HepG2 (cell line): Measurements from ENCODE around the gene ADGRV1. TPM values are rescaled to one million over a fixed set of nuclear protein-coding genes. Genes with fewer than 3 reads are reported as not detected.

Experiments
- ATAC-seq: fragments of 200-7000 bp; cut with Tn5 transposase; 3 replicates; pipeline ENCODE4 v1.9.1; 2020; ENCODE audit warnings: mild to moderate bottlenecking, moderate library complexity
- BruUV-seq: library from RNA; stranded (reverse); fragments of 400-500 nt; replicated peaks from 2 replicates; lab custom pipeline; 2021; lab: Mats Ljungman, UMichigan
- CTCF ChIA-PET: fragments of 300-600 bp; formaldehyde crosslinking; extraction: SDS; loops from one replicate; lab custom pipeline; 2021; ENCODE audit warnings: low total read pairs, inconsistent platforms, low intra/inter-chr PET ratio; lab: Yijun Ruan, JAX
- POLR2A ChIA-PET: fragments of 350-600 bp; sonication (Branson Sonifier 250); formaldehyde crosslinking; loops from one replicate; lab custom pipeline; 2020; ENCODE audit warnings: antibody characterized with exemption, inconsistent platforms; lab: Yijun Ruan, JAX
- DNase-seq: peaks from one replicate; pipeline ENCODE4 v3.0.0-alpha.2; 2015; ENCODE audit warnings: low spot score
- FAIRE-seq: peaks from 3 replicates; lab custom pipeline; 2011; peaks lifted over from hg19 to GRCh38; lab: Jason Lieb, UNC
- H2AFZ ChIP-seq: one replicate; pipeline ENCODE4 v1.6.1; 2011; ENCODE audit warnings: low read length, inconsistent platforms
- H3K27ac ChIP-seq: fragments of 300-600 bp; 3 replicates; pipeline ENCODE4 v1.8.0; 2011; ENCODE audit warnings: mixed run types, mild to moderate bottlenecking, mixed read lengths, low read length, inconsistent platforms; ENCODE audit not compliant: insufficient read depth; ENCODE audit errors: extremely low read length
- H3K27me3 ChIP-seq, 2 experiments: fragments of 200-600 bp in 1 of 2; 2 replicates in 1 of 2; 3 replicates in 1 of 2; pipeline versions ENCODE4 v1.6.0 to v1.8.0; 2011; ENCODE audit warnings: low read length in 2 of 2, mild to moderate bottlenecking in 2 of 2, moderate library complexity in 2 of 2, inconsistent platforms in 1 of 2; ENCODE audit not compliant: insufficient read depth in 2 of 2, control insufficient read depth in 1 of 2
- H3K36me3 ChIP-seq, 2 experiments: fragments of 200-600 bp in 1 of 2; replicated peaks in 1 of 2; 2 replicates in 1 of 2; 3 replicates in 1 of 2; pipeline versions ENCODE4 v1.5.1 to v1.8.0; 2011; ENCODE audit warnings: low read length in 2 of 2, inconsistent platforms in 1 of 2; ENCODE audit not compliant: insufficient read depth in 2 of 2, control insufficient read depth in 1 of 2
- H3K4me1 ChIP-seq: 2 replicates; pipeline ENCODE4 v1.5.1; 2012; ENCODE audit warnings: low read length, inconsistent platforms; ENCODE audit not compliant: insufficient read depth
- H3K4me2 ChIP-seq: 2 replicates; pipeline ENCODE4 v1.6.0; 2011; ENCODE audit warnings: low read depth, low read length, inconsistent platforms
- H3K4me3 ChIP-seq, 3 experiments: fragments of 200-600 bp in 1 of 3; sonication (generic), shearing (Covaris generic) in 1 of 3; replicated peaks in 1 of 3; 2 replicates each; pipeline ENCODE4 v1.5.1; 2011 to 2016; ENCODE audit warnings: low read length in 3 of 3, inconsistent platforms in 2 of 3, low read depth in 2 of 3, mild to moderate bottlenecking in 2 of 3, control low read depth in 1 of 3, mixed read lengths in 1 of 3; ENCODE audit not compliant: insufficient read depth in 1 of 3
- H3K79me2 ChIP-seq: one replicate; pipeline ENCODE4 v1.6.1; 2011; ENCODE audit warnings: low read length, inconsistent platforms; ENCODE audit not compliant: insufficient read depth
- H3K9ac ChIP-seq: 2 replicates; pipeline ENCODE4 v1.6.0; 2011; ENCODE audit warnings: mild to moderate bottlenecking, low read depth, low read length, inconsistent platforms; ENCODE audit not compliant: insufficient read depth
- H3K9me3 ChIP-seq: 2 replicates; pipeline ENCODE4 v1.5.1; 2012; ENCODE audit warnings: mild to moderate bottlenecking, low read length
- H4K20me1 ChIP-seq: 2 replicates; pipeline ENCODE4 v1.6.0; 2011; ENCODE audit warnings: inconsistent platforms, mild to moderate bottlenecking, low read length, moderate library complexity; ENCODE audit not compliant: insufficient read depth
- ARID2 ChIP-seq: sonication (generic); formaldehyde crosslinking; IDR thresholded peaks from 2 replicates; pipeline ENCODE4 v1.8.1; 2022; ENCODE audit warnings: mild to moderate bottlenecking, missing genetic modification reagents, borderline replicate concordance
- FOXO1 ChIP-seq: sonication (generic); formaldehyde crosslinking; IDR thresholded peaks from 2 replicates; pipeline ENCODE4 v1.4.0; 2020; ENCODE audit warnings: missing genetic modification reagents
- IRF2 ChIP-seq: IDR thresholded peaks from 2 replicates; pipeline ENCODE4 v1.6.1; 2018; ENCODE audit warnings: missing genetic modification reagents, missing compliant biosample characterization
- NONO ChIP-seq, 2 experiments: fragments of 450-650 bp in 1 of 2; sonication (generic) in 1 of 2; formaldehyde crosslinking in 1 of 2; IDR thresholded peaks in 1 of 2; conservative IDR thresholded peaks in 1 of 2; 2 replicates each; pipeline versions ENCODE4 v1.6.1 to v1.8.0; 2017 to 2022; ENCODE audit warnings: mild to moderate bottlenecking in 1 of 2, missing genetic modification reagents in 1 of 2, moderate library complexity in 1 of 2
- ZNF326 ChIP-seq: sonication (generic); formaldehyde crosslinking; IDR thresholded peaks from 2 replicates; pipeline ENCODE4 v1.4.0; 2020; ENCODE audit warnings: missing genetic modification reagents, borderline replicate concordance
- ZNF746 ChIP-seq: sonication (generic); formaldehyde crosslinking; IDR thresholded peaks from 2 replicates; pipeline ENCODE4 v1.8.0; 2022; ENCODE audit warnings: mild to moderate bottlenecking, missing genetic modification reagents
- WGBS: methylation state at CpG from one replicate; pipeline ENCODE4 v1.1.6; 2017; ENCODE audit warnings: low lambda C conversion rate; 5-methylcytosine and 5-hydroxymethylcytosine counted together
- in situ Hi-C: cut with HindIII; loops from 2 replicates; pipeline ENCODE4 v1.10.0; 2017; ENCODE audit warnings: low pct_unique_long_range_greater_than_20kb; ENCODE audit not compliant: extremely low pct_ligation_motif_present
- intact Hi-C: fragments of 100-400 bp; cut with micrococcal nuclease; formaldehyde crosslinking; loops from one replicate; pipeline ENCODE4 v1.10.0; 2022; ENCODE audit not compliant: unreplicated experiment
- polyA plus RNA-seq, 8 experiments: library from polyadenylated mRNA; depleted of rRNA in 3 of 8; stranded (reverse) in 7 of 8; unstranded in 1 of 8; fragments of >200 nt; fragmentation: Illumina TruSeq in 4 of 8; extraction: Trizol in 4 of 8; gene quantifications; 2 replicates each; pipeline versions ENCODE4 v1.2.1 to v1.2.3, GENCODE V29; 2011 to 2016; ENCODE audit warnings: low read depth in 4 of 8, missing spikeins in 1 of 8, mixed read lengths in 1 of 8; ENCODE audit not compliant: insufficient read depth in 1 of 8
- total RNA-seq, 5 experiments: library from RNA; depleted of rRNA; stranded (reverse); fragments of >200 nt; fragmentation: Illumina TruSeq; extraction: Trizol; gene quantifications; 2 replicates each; pipeline ENCODE4 v1.2.3, GENCODE V29; 2016; ENCODE audit warnings: low read depth in 1 of 5
- TF ChIP-seq, protein P1 (sequence below): sonication (generic); formaldehyde crosslinking; IDR thresholded peaks from 2 replicates; pipeline ENCODE4 v1.8.0; 2022; ENCODE audit warnings: mild to moderate bottlenecking, missing genetic modification reagents, borderline replicate concordance
- TF ChIP-seq, protein P2 (sequence below): fragments of 450-650 bp; IDR thresholded peaks from 2 replicates; pipeline ENCODE4 v1.6.1; 2016

The ADGRV1 gene
- total and polyA plus RNA-seq, 2 of the 13 experiments (the other 11 are each of a cell fraction or from before 2014, with no cell fraction given): 1.7 to 3.9 TPM

GRCh38 chr5:90786756-90787155 is 228.2 kb downstream of the ADGRV1 start:
- no TSS peak for BruUV-seq
- DNase-seq (no peak), FAIRE-seq (no peak), ATAC-seq (no peak)
- Histone ChIP-seq H3K27ac (no peak overlapping the region), H3K4me3 (no peak overlapping the region), H4K20me1 (no peaks in the 10 kb centered on the region), H3K79me2 (no peaks in the 10 kb centered on the region), H3K27me3 (no peaks in the 10 kb centered on the region), H3K9me3 (no peaks in the 10 kb centered on the region), H3K4me2 (no peak overlapping the region), H3K9ac (no peak overlapping the region), H3K36me3 (no peaks in the 10 kb centered on the region), H3K4me1 (no peaks in the 10 kb centered on the region), H2AFZ (no peak overlapping the region)
- CTCF ChIA-PET: no interaction called here
- in situ Hi-C loops: loop anchor here (10.0 kb wide), 2 partner anchors 82 to 342 kb away; no protein-coding TSS in a partner anchor
- WGBS: 2% methylated on average over 4 of the region's 4 CpGs
- POLR2A ChIA-PET: no interaction called here
- intact Hi-C loops: loop anchor here (10.0 kb wide), 1 partner anchor 492 kb away; no protein-coding TSS in a partner anchor
- TF ChIP-seq ZNF746 (CRISPR knock-in tag): no peak
- no peak for TF ChIP-seq IRF2 (CRISPR knock-in tag)
- TF ChIP-seq NONO (IDR thresholded peaks at IDR 0.05): no peak
- TF ChIP-seq NONO (CRISPR knock-in tag; conservative IDR thresholded peaks at IDR 0.05): no peak
- TF ChIP-seq FOXO1 (CRISPR knock-in tag): no peak
- TF ChIP-seq, protein P1, sequence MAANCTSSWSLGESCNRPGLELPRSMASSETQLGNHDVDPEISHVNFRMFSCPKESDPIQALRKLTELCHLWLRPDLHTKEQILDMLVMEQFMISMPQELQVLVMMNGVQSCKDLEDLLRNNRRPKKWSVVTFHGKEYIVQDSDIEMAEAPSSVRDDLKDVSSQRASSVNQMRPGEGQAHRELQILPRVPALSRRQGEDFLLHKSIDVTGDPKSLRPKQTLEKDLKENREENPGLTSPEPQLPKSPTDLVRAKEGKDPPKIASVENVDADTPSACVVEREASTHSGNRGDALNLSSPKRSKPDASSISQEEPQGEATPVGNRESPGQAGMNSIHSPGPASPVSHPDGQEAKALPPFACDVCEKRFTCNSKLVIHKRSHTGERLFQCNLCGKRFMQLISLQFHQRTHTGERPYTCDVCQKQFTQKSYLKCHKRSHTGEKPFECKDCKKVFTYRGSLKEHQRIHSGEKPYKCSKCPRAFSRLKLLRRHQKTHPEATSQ (CRISPR knock-in tag): no peak
- TF ChIP-seq ARID2 (CRISPR knock-in tag): no peak
- TF ChIP-seq, protein P2, sequence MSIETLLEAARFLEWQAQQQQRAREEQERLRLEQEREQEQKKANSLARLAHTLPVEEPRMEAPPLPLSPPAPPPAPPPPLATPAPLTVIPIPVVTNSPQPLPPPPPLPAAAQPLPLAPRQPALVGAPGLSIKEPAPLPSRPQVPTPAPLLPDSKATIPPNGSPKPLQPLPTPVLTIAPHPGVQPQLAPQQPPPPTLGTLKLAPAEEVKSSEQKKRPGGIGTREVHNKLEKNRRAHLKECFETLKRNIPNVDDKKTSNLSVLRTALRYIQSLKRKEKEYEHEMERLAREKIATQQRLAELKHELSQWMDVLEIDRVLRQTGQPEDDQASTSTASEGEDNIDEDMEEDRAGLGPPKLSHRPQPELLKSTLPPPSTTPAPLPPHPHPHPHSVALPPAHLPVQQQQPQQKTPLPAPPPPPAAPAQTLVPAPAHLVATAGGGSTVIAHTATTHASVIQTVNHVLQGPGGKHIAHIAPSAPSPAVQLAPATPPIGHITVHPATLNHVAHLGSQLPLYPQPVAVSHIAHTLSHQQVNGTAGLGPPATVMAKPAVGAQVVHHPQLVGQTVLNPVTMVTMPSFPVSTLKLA: peak; percentile 91
- no peak for TF ChIP-seq ZNF326 (CRISPR knock-in tag)
